Smooth muscle cell (in vitro differentiated cells): Measurements from ENCODE around the gene KRT39. TPM values are rescaled to one million over a fixed set of nuclear protein-coding genes. Genes with fewer than 3 reads are reported as not detected.
A peak's percentile ranks its signal among the peaks of the same experiment; 100 is the strongest.

Experiments
- DNase-seq: peaks from one replicate; lab custom pipeline; 2025; ENCODE audit not compliant: unreplicated experiment; lab: John Stamatoyannopoulos, UW
- H2AFZ ChIP-seq: fragments of 200-600 bp; sonication (generic); 2 replicates; pipeline ENCODE4 v1.6.0; 2016; ENCODE audit warnings: antibody characterized with exemption, low read depth, mild to moderate bottlenecking
- H3F3A ChIP-seq: fragments of 200-600 bp; sonication (generic); 2 replicates; pipeline ENCODE4 v1.6.0; 2017; ENCODE audit warnings: antibody characterized with exemption, low read depth
- H3K27ac ChIP-seq: fragments of 200-600 bp; sonication (generic); 2 replicates; pipeline ENCODE4 v1.5.1; 2016; ENCODE audit warnings: low read depth, mild to moderate bottlenecking
- H3K27me3 ChIP-seq: fragments of 200-600 bp; sonication (generic); 2 replicates; pipeline ENCODE4 v1.6.1; 2016; ENCODE audit warnings: low read depth, mild to moderate bottlenecking
- H3K36me3 ChIP-seq: fragments of 200-600 bp; sonication (generic); 2 replicates; pipeline ENCODE4 v1.5.1; 2016; ENCODE audit warnings: low read depth
- H3K4me1 ChIP-seq: fragments of 200-600 bp; sonication (generic); 2 replicates; pipeline ENCODE4 v1.5.1; 2016; ENCODE audit warnings: low read depth
- H3K4me2 ChIP-seq: fragments of 200-600 bp; sonication (generic); 2 replicates; pipeline ENCODE4 v1.6.0; 2016; ENCODE audit warnings: mild to moderate bottlenecking
- H3K4me3 ChIP-seq: fragments of 200-600 bp; sonication (generic); 2 replicates; pipeline ENCODE4 v1.5.1; 2016; ENCODE audit warnings: mild to moderate bottlenecking
- H3K79me2 ChIP-seq: fragments of 200-600 bp; sonication (generic); 2 replicates; pipeline ENCODE4 v1.6.0; 2016; ENCODE audit warnings: low read depth, mild to moderate bottlenecking
- H3K9ac ChIP-seq: fragments of 200-600 bp; sonication (generic); 2 replicates; pipeline ENCODE4 v1.6.0; 2016; ENCODE audit warnings: low read depth
- H3K9me3 ChIP-seq: fragments of 200-600 bp; sonication (generic); replicated peaks from 2 replicates; pipeline ENCODE4 v1.5.1; 2016; ENCODE audit warnings: low read depth
- H4K20me1 ChIP-seq: fragments of 200-600 bp; sonication (generic); 2 replicates; pipeline ENCODE4 v1.6.0; 2016; ENCODE audit warnings: low read depth
- CTCF ChIP-seq: fragments of 200-600 bp; sonication (generic); IDR thresholded peaks from 2 replicates; pipeline ENCODE4 v1.5.1; 2017; ENCODE audit warnings: borderline replicate concordance, mild to moderate bottlenecking, antibody characterized with exemption; ENCODE audit not compliant: insufficient read depth, poor library complexity, severe bottlenecking
- whole genome bisulfite sequencing: methylation state at CpG from one replicate; pipeline ENCODE4 v1.1.7; 2016; ENCODE audit warnings: low lambda C conversion rate; 5-methylcytosine and 5-hydroxymethylcytosine counted together
- polyA plus RNA-seq: library from polyadenylated mRNA; unstranded; fragments of >200 nt; fragmentation: Nextera tagmentation; extraction: Ambion mirVana; gene quantifications from 2 replicates; pipeline ENCODE4 v1.2.1, GENCODE V29; 2016
- total RNA-seq: library from RNA; depleted of rRNA; stranded (reverse); fragments of >200 nt; gene quantifications from 2 replicates; pipeline ENCODE4 v1.2.3, GENCODE V29; 2014

KRT39 gene
- total and polyA plus RNA-seq, 2 experiments from 2014 or later: not detected

GRCh38 chr17:40932608-40933007, 34.1 kb downstream of the KRT39 start:
- Histone ChIP-seq H4K20me1 (no peaks in the 10 kb centered on the region), H3K27me3 (no peaks in the 10 kb centered on the region), H3K9me3 (no peaks in the 10 kb centered on the region), H3K9ac (no peak overlapping the region), H3F3A (no peaks in the 10 kb centered on the region), H3K4me3 (no peak overlapping the region), H3K36me3 (no peaks in the 10 kb centered on the region), H3K27ac (no peak overlapping the region), H3K4me1 (peaks cover 30% of the 10 kb centered on the region), H3K4me2 (no peak overlapping the region), H3K79me2 (no peaks in the 10 kb centered on the region), H2AFZ (peak overlapping the region; percentile 57)
- WGBS: 53% methylated on average over 2 of the region's 2 CpGs
- no peak for TF ChIP-seq CTCF
- no peak for DNase-seq

- no peaks in the 10 kb centered on the region for H3K27me3 ChIP-seq
- no peak for DNase-seq
- H3F3A ChIP-seq: no peaks in the 10 kb centered on the region
- H3K9me3 ChIP-seq: no peaks in the 10 kb centered on the region
- 84% methylated on average over 3 of the region's 3 CpGs for WGBS
- H2AFZ ChIP-seq: no peak overlapping the region
- no peak for TF ChIP-seq CTCF
- H3K27ac ChIP-seq: no peak overlapping the region
- H3K4me2 ChIP-seq: no peak overlapping the region
- no peak overlapping the region for H3K4me3 ChIP-seq
- no peaks in the 10 kb centered on the region for H3K79me2 ChIP-seq
- peaks cover 21% of the 10 kb centered on the region for H3K4me1 ChIP-seq
- no peaks in the 10 kb centered on the region for H4K20me1 ChIP-seq
- no peaks in the 10 kb centered on the region for H3K36me3 ChIP-seq
- no peak overlapping the region for H3K9ac ChIP-seq
Measured at GRCh38 chr17:40931311-40931710, 35.4 kb downstream of the KRT39 start.

- Histone ChIP-seq H3K79me2 (no peaks in the 10 kb centered on the region), H3K4me3 (no peak overlapping the region), H3K27me3 (no peaks in the 10 kb centered on the region), H4K20me1 (no peaks in the 10 kb centered on the region), H2AFZ (no peak overlapping the region), H3K9me3 (no peaks in the 10 kb centered on the region), H3K36me3 (no peaks in the 10 kb centered on the region), H3K4me2 (no peak overlapping the region), H3K9ac (no peak overlapping the region), H3F3A (no peaks in the 10 kb centered on the region), H3K27ac (no peak overlapping the region), H3K4me1 (peaks cover under 1% of the 10 kb centered on the region)
- WGBS: 65% methylated on average over 8 of the region's 8 CpGs
- TF ChIP-seq CTCF: no peak
- no peak for DNase-seq
Measured at GRCh38 chr17:40926341-40926740, 40.4 kb downstream of the KRT39 start.

GRCh38 chr17:40922239-40922638, 44.5 kb downstream of the KRT39 start:
- H3K36me3 ChIP-seq: no peaks in the 10 kb centered on the region
- no peak overlapping the region for H3K4me3 ChIP-seq
- H3K9ac ChIP-seq: peak overlapping the region; percentile 88
- peak overlapping the region; percentile 98 for H3K27ac ChIP-seq
- H3K79me2 ChIP-seq: no peaks in the 10 kb centered on the region
- peak overlapping the region; percentile 78 for H2AFZ ChIP-seq
- no peak for TF ChIP-seq CTCF
- 0% methylated on average over 2 of the region's 2 CpGs for WGBS
- no peaks in the 10 kb centered on the region for H3K9me3 ChIP-seq
- no peak overlapping the region for H3K4me2 ChIP-seq
- no peaks in the 10 kb centered on the region for H4K20me1 ChIP-seq
- DNase-seq: peak; percentile 9
- H3K4me1 ChIP-seq: no peaks in the 10 kb centered on the region
- H3K27me3 ChIP-seq: no peaks in the 10 kb centered on the region
- no peaks in the 10 kb centered on the region for H3F3A ChIP-seq
